Prostate gland (tissue), 2 donors: Measurements from ENCODE around the gene SRGAP1. TPM values are rescaled to one million over a fixed set of nuclear protein-coding genes. Genes with fewer than 3 reads are reported as not detected.

Experiments
- DNase-seq: peaks from one replicate; pipeline ENCODE4 v3.0.0-alpha.2; 2019; ENCODE audit warnings: low spot score
- H3K27ac ChIP-seq, 2 donors: fragments of 200-600 bp; sonication (generic); 2 replicates each; pipeline ENCODE4 v1.5.1; 2017 to 2019
- H3K27me3 ChIP-seq: fragments of 200-600 bp; sonication (generic); replicated peaks from 2 replicates; pipeline ENCODE4 v1.5.1; 2019; ENCODE audit not compliant: insufficient read depth
- H3K36me3 ChIP-seq, 2 donors: fragments of 200-600 bp; sonication (generic); 1 replicate in 1 of 2; 2 replicates in 1 of 2; pipeline versions ENCODE4 v1.5.1 to v1.8.1; 2017 to 2019
- H3K4me1 ChIP-seq: fragments of 200-600 bp; sonication (generic); replicated peaks from 2 replicates; pipeline ENCODE4 v1.5.1; 2019
- H3K4me3 ChIP-seq, 2 donors: fragments of 200-600 bp; sonication (generic); 2 replicates each; pipeline ENCODE4 v1.5.1; 2017 to 2019
- H3K9me3 ChIP-seq: fragments of 200-600 bp; sonication (generic); 2 replicates; pipeline ENCODE4 v1.5.1; 2017
- POLR2A ChIP-seq: fragments of 450-650 bp; IDR thresholded peaks from one replicate; pipeline ENCODE4 v1.6.1; 2016; ENCODE audit warnings: antibody characterized with exemption, mild to moderate bottlenecking
- POLR2AphosphoS5 ChIP-seq: sonication (generic); formaldehyde crosslinking; IDR thresholded peaks from one replicate; pipeline ENCODE4 v1.6.1; 2017; ENCODE audit warnings: antibody characterized with exemption
- WGBS: methylation state at CpG from one replicate; pipeline ENCODE4 v1.1.5; 2018; 5-methylcytosine and 5-hydroxymethylcytosine counted together
- intact Hi-C: fragments of 100-400 bp; cut with DNase I; formaldehyde crosslinking; loops from one replicate; pipeline ENCODE4 v1.14.2; 2022
- total RNA-seq, 2 donors: library from RNA; depleted of rRNA; stranded (reverse); fragments of >200 nt; gene quantifications; one replicate each; pipeline ENCODE4 v1.1.0, GENCODE V29; 2016
- TF ChIP-seq, protein P1 (sequence below), 4 experiments: fragments of 200-600 bp in 2 of 4; fragments of 450-650 bp in 2 of 4; sonication (generic) in 2 of 4; IDR thresholded peaks; 1 replicate in 3 of 4; 2 replicates in 1 of 4; pipeline ENCODE4 v1.5.1; 2016 to 2019; ENCODE audit warnings: antibody characterized with exemption in 4 of 4, mild to moderate bottlenecking in 2 of 4, moderate library complexity in 2 of 4

The SRGAP1 gene
- total RNA-seq, 2 donors from 2014 or later = 4.6 to 16.1 TPM

DNA sequence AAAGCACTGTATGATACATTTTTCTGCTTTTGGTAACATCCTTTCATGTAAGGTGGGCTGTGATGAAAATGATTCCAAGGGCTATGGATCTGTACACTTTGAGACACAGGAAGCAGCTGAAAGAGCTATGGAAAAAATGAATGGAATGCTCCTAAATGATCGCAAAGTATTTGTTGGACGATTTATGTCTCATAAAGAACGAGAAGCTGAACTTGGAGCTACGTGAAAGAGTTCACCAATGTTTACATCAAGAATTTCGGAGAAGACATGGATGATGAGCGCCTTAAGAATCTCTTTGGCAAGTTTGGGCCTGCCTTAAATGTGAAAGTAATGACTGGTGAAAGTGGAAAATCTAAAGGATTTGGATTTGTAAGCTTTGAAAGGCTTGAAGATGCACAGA is 22.1 kb upstream of the SRGAP1 start:
- DNase-seq = no peak
- 30% methylated on average over 6 of the region's 6 CpGs for WGBS
- peak overlapping the region; percentile 19 to 20 for H3K4me3 ChIP-seq
- intact Hi-C loops = no loop called here
- TF ChIP-seq, protein P1, sequence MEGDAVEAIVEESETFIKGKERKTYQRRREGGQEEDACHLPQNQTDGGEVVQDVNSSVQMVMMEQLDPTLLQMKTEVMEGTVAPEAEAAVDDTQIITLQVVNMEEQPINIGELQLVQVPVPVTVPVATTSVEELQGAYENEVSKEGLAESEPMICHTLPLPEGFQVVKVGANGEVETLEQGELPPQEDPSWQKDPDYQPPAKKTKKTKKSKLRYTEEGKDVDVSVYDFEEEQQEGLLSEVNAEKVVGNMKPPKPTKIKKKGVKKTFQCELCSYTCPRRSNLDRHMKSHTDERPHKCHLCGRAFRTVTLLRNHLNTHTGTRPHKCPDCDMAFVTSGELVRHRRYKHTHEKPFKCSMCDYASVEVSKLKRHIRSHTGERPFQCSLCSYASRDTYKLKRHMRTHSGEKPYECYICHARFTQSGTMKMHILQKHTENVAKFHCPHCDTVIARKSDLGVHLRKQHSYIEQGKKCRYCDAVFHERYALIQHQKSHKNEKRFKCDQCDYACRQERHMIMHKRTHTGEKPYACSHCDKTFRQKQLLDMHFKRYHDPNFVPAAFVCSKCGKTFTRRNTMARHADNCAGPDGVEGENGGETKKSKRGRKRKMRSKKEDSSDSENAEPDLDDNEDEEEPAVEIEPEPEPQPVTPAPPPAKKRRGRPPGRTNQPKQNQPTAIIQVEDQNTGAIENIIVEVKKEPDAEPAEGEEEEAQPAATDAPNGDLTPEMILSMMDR (IDR thresholded peaks at IDR 0.05) = no peak
- TF ChIP-seq POLR2A (no peak), POLR2AphosphoS5 (no peak)
- H3K9me3 ChIP-seq = no peaks in the 10 kb centered on the region
- no peaks in the 10 kb centered on the region for H3K36me3 ChIP-seq
- no peaks in the 10 kb centered on the region for H3K27me3 ChIP-seq
- no peak overlapping the region for H3K27ac ChIP-seq
- H3K4me1 ChIP-seq = no peaks in the 10 kb centered on the region

DNA sequence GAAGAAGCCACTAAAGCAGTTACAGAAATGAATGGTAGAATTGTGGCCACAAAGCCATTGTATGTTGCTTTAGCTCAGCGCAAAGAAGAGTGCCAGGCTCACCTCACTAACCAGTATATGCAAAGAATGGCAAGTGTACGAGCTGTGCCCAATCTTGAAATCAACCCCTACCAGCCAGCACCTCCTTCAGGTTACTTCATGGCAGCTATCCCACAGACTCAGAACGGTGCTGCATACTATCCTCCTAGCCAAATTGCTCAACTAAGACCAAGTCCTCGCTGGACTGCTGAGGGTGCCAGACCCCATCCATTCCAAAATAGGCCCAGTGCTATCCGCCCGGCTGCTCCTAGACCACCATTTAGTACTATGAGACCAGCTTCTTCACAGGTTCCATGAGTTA is 21.5 kb upstream of the SRGAP1 start:
- intact Hi-C loops = no loop called here
- WGBS = 93% methylated on average over 6 of the region's 6 CpGs

DNA sequence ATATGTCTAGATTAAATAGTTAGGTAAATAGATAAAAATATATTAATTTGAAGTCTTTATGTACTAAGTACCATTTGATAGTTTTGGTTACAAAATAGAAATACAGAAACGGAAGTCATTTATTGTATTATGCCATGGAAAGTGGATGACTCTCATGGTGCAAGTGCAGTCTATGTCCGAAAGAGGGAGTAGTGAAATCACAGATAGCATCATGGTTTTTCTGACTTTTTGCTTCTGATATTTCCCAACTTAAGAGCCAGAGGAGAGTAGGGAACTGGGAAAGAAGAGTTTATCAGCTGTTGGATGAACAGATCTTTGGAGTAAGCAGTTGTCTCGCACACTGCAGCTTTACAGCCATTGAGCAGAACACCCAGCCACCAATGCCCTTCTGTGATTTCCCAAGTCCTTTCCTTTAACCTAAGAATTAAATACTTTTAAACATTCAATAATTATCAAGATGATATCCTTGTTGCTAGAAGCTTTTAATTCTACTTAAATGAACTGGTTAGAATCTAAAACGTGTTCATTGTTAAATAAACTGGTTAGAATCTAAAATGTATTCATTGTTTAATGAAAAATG is 18.4 kb upstream of the SRGAP1 start:
- 20% methylated on average over 4 of the region's 4 CpGs for WGBS
- Histone ChIP-seq H3K4me3 (no peak overlapping the region), H3K4me1 (no peaks in the 10 kb centered on the region), H3K36me3 (no peaks in the 10 kb centered on the region), H3K27me3 (no peaks in the 10 kb centered on the region), H3K27ac (no peak overlapping the region), H3K9me3 (no peaks in the 10 kb centered on the region)
- no peak for DNase-seq
- TF ChIP-seq POLR2A (no peak), POLR2AphosphoS5 (no peak)
- TF ChIP-seq, protein P1 (IDR thresholded peaks at IDR 0.05) = peak in 3 of 4 experiments; percentile 34 to 67 (median 59)
- intact Hi-C loops = no loop called here

More for the DNA sequence above, 21.5 kb upstream of the SRGAP1 start:
- DNase-seq = no peak
- Histone ChIP-seq H3K27me3 (no peaks in the 10 kb centered on the region), H3K9me3 (no peaks in the 10 kb centered on the region), H3K4me1 (no peaks in the 10 kb centered on the region), H3K36me3 (no peaks in the 10 kb centered on the region), H3K27ac (no peak overlapping the region), H3K4me3 (no peak overlapping the region)
- no peak for TF ChIP-seq POLR2AphosphoS5
- no peak for TF ChIP-seq POLR2A
- TF ChIP-seq, protein P1 (IDR thresholded peaks at IDR 0.05) = no peak

DNA sequence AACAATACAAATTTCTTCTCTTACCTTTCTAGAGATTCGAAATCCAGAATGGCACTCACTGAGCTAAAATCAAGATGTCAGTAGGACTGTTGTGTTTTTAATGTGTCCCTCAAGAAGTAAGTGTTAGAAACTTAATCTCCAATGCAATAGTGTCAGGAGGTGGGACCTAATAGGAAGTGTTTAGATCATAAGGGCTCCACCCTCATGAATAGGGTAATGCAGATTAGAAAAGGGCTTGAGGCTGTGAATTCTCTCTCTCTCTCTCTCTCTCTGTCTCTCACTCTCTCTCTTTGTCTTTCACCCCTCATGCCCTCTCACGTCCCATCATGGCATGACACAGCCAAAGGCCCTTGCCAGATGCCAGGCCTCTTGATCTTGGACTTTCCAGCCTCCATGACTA is 15.6 kb upstream of the SRGAP1 start:
- Histone ChIP-seq H3K4me3 (no peak overlapping the region), H3K9me3 (no peaks in the 10 kb centered on the region), H3K27ac (no peak overlapping the region), H3K4me1 (no peaks in the 10 kb centered on the region), H3K36me3 (no peaks in the 10 kb centered on the region), H3K27me3 (no peaks in the 10 kb centered on the region)
- WGBS = 92% methylated on average over 2 of the region's 2 CpGs
- intact Hi-C loops = no loop called here
- DNase-seq = no peak
- TF ChIP-seq POLR2AphosphoS5 = no peak
- TF ChIP-seq POLR2A = no peak
- TF ChIP-seq, protein P1 (IDR thresholded peaks at IDR 0.05) = no peak

- H3K27me3 ChIP-seq = no peaks in the 10 kb centered on the region
- no peaks in the 10 kb centered on the region for H3K4me1 ChIP-seq
- TF ChIP-seq POLR2A (no peak), POLR2AphosphoS5 (no peak)
- TF ChIP-seq, protein P1 (IDR thresholded peaks at IDR 0.05) = no peak
- no peaks in the 10 kb centered on the region for H3K36me3 ChIP-seq
- no peak overlapping the region for H3K4me3 ChIP-seq
- no peak overlapping the region for H3K27ac ChIP-seq
- intact Hi-C loops = no loop called here
- no peak for DNase-seq
- WGBS = 65% methylated on average over 2 of the region's 2 CpGs
- no peaks in the 10 kb centered on the region for H3K9me3 ChIP-seq
Observed at GRCh38 chr12:63836046-63836445, 8.5 kb upstream of the SRGAP1 start.
